ENCODE data around the gene ITGB2. TPM values are rescaled to one million over a fixed set of nuclear protein-coding genes. Genes with fewer than 3 reads are reported as not detected.
"Not testable (repeated sequence)": the region's sequence is repeated elsewhere in the genome, so short reads cannot be mapped to it uniquely, and the experiment has no call there.

Gene ITGB2
- total RNA-seq, 1 donor from 2014 or later: 6.9 TPM

GRCh38 chr21:44918107-44918470 is 2.6 kb downstream of the ITGB2 start:
- TF ChIP-seq CTCF (IDR thresholded peaks at IDR 0.05; ENCODE audit: insufficient read depth, low read length, poor library complexity, severe bottlenecking): no peak
- peaks cover 15% of the 10 kb centered on the region for H3K27me3 ChIP-seq (ENCODE audit: control insufficient read depth, insufficient read depth, low read length)
- no peak overlapping the region for H3K4me3 ChIP-seq (ENCODE audit: low read depth, low read length)
- DNase-seq (ENCODE audit: low read depth): no peak
- H3K36me3 ChIP-seq (ENCODE audit: control insufficient read depth, insufficient read depth, low read length): no peaks in the 10 kb centered on the region

- Histone ChIP-seq H3K4me3 (ENCODE audit: low read depth, low read length) (no peak overlapping the region), H3K36me3 (ENCODE audit: control insufficient read depth, insufficient read depth, low read length) (no peaks in the 10 kb centered on the region), H3K27me3 (ENCODE audit: control insufficient read depth, insufficient read depth, low read length) (peaks cover 15% of the 10 kb centered on the region)
- no peak for TF ChIP-seq CTCF (IDR thresholded peaks at IDR 0.05; ENCODE audit: insufficient read depth, low read length, poor library complexity, severe bottlenecking)
- no peak for DNase-seq (ENCODE audit: low read depth)
Measured at GRCh38 chr21:44917446-44918106, 3.1 kb downstream of the ITGB2 start.

GRCh38 chr21:44916965-44917364 is 3.7 kb downstream of the ITGB2 start:
- H3K4me3 ChIP-seq (ENCODE audit: low read depth, low read length): no peak overlapping the region
- TF ChIP-seq CTCF (IDR thresholded peaks at IDR 0.05; ENCODE audit: insufficient read depth, low read length, poor library complexity, severe bottlenecking): no peak
- no peaks in the 10 kb centered on the region for H3K36me3 ChIP-seq (ENCODE audit: control insufficient read depth, insufficient read depth, low read length)
- peaks cover 15% of the 10 kb centered on the region for H3K27me3 ChIP-seq (ENCODE audit: control insufficient read depth, insufficient read depth, low read length)
- no peak for DNase-seq (ENCODE audit: low read depth)

- TF ChIP-seq CTCF (IDR thresholded peaks at IDR 0.05; ENCODE audit: insufficient read depth, low read length, poor library complexity, severe bottlenecking): no peak
- no peaks in the 10 kb centered on the region for H3K36me3 ChIP-seq (ENCODE audit: control insufficient read depth, insufficient read depth, low read length)
- DNase-seq (ENCODE audit: low read depth): no peak
- peaks cover 10% of the 10 kb centered on the region for H3K27me3 ChIP-seq (ENCODE audit: control insufficient read depth, insufficient read depth, low read length)
- no peak overlapping the region for H3K4me3 ChIP-seq (ENCODE audit: low read depth, low read length)
Measured at GRCh38 chr21:44914176-44914874, 6.4 kb downstream of the ITGB2 start.

GRCh38 chr21:44913425-44914175 is 7.1 kb downstream of the ITGB2 start:
- no peak for TF ChIP-seq CTCF (IDR thresholded peaks at IDR 0.05; ENCODE audit: insufficient read depth, low read length, poor library complexity, severe bottlenecking)
- DNase-seq (ENCODE audit: low read depth): no peak
- no peaks in the 10 kb centered on the region for H3K36me3 ChIP-seq (ENCODE audit: control insufficient read depth, insufficient read depth, low read length)
- peaks cover 15% of the 10 kb centered on the region for H3K27me3 ChIP-seq (ENCODE audit: control insufficient read depth, insufficient read depth, low read length)
- H3K4me3 ChIP-seq (ENCODE audit: low read depth, low read length): no peak overlapping the region

- H3K4me3 ChIP-seq (ENCODE audit: low read depth, low read length); DNase-seq (ENCODE audit: low read depth); H3K36me3 ChIP-seq (ENCODE audit: control insufficient read depth, insufficient read depth, low read length): not testable (repeated sequence)
- peaks cover 10% of the 10 kb centered on the region for H3K27me3 ChIP-seq (ENCODE audit: control insufficient read depth, insufficient read depth, low read length)
Measured at GRCh38 chr21:44912506-44913412, 7.9 kb downstream of the ITGB2 start.

All from kidney epithelial cell (primary cell).